ENCODE data around the gene CDYL2. TPM values are rescaled to one million over a fixed set of nuclear protein-coding genes. Genes with fewer than 3 reads are reported as not detected.
A peak's percentile ranks its signal among the peaks of the same experiment; 100 is the strongest.

Gene CDYL2
- total and polyA plus RNA-seq, 2 experiments from 2014 or later = 2.1 to 5.2 TPM

- peak overlapping the region; percentile 73 for H3K4me3 ChIP-seq
- H3K4me1 ChIP-seq (ENCODE audit: insufficient read depth) = peaks cover 11% of the 10 kb centered on the region; the same call in 1 of the 2 replicates
- peaks cover 9% of the 10 kb centered on the region for H3F3A ChIP-seq (ENCODE audit: insufficient read depth)
- WGBS, 2 experiments (ENCODE audit: low coverage in 1 of 2, low lambda C conversion rate in 2 of 2, missing lambda C conversion rate in 2 of 2) = 10 to 29% methylated on average over 13 to 73 of the region's 87 CpGs
- no peak for TF ChIP-seq EZH2 (IDR thresholded peaks at IDR 0.05; ENCODE audit: insufficient read depth, poor library complexity, severe bottlenecking)
- no peak for TF ChIP-seq EZH2phosphoT487 (IDR thresholded peaks at IDR 0.05; ENCODE audit: insufficient read depth, low read depth)
- no peaks in the 10 kb centered on the region for H3K9me3 ChIP-seq (ENCODE audit: low read depth)
- H3K9ac ChIP-seq = peak overlapping the region; percentile 56; the same call in 1 of the 2 replicates
- H3K27me3 ChIP-seq (replicated peaks; ENCODE audit: insufficient read depth) = no peaks in the 10 kb centered on the region
- H3K9me2 ChIP-seq (ENCODE audit: insufficient read depth) = no peaks in the 10 kb centered on the region
- peak; percentile 61 for DNase-seq
- no peaks in the 10 kb centered on the region for H4K20me1 ChIP-seq (ENCODE audit: insufficient read depth)
- H3K4me2 ChIP-seq (ENCODE audit: unreplicated experiment) = peak overlapping the region; percentile 4
- H3K27ac ChIP-seq = no peak overlapping the region
- H3K79me2 ChIP-seq (ENCODE audit: insufficient read depth) = peaks cover 41% of the 10 kb centered on the region
- in situ Hi-C loops (cut with MboI) = no loop called here
- no peaks in the 10 kb centered on the region for H3K36me3 ChIP-seq (ENCODE audit: low read depth)
- peak overlapping the region; percentile 42; the same call in 1 of the 2 replicates for H2AFZ ChIP-seq
Measured at GRCh38 chr16:80803339-80804055, 901 bp downstream of the CDYL2 start.

GRCh38 chr16:80802902-80803301, 1.5 kb downstream of the CDYL2 start:
- peak overlapping the region; percentile 4 for H3K4me2 ChIP-seq (ENCODE audit: unreplicated experiment)

GRCh38 chr16:80802138-80802537, 2.3 kb downstream of the CDYL2 start:
- no peaks in the 10 kb centered on the region for H4K20me1 ChIP-seq (ENCODE audit: insufficient read depth)
- peaks cover 55% of the 10 kb centered on the region for H3K79me2 ChIP-seq (ENCODE audit: insufficient read depth)
- peaks cover 11% of the 10 kb centered on the region; the same call in 1 of the 2 replicates for H3K4me1 ChIP-seq (ENCODE audit: insufficient read depth)
- no peak overlapping the region for H2AFZ ChIP-seq
- no peaks in the 10 kb centered on the region for H3K9me3 ChIP-seq (ENCODE audit: low read depth)
- no peaks in the 10 kb centered on the region for H3K27me3 ChIP-seq (replicated peaks; ENCODE audit: insufficient read depth)
- DNase-seq = no peak
- H3K27ac ChIP-seq = no peak overlapping the region
- no peak overlapping the region for H3K4me3 ChIP-seq
- WGBS, 2 experiments (ENCODE audit: low coverage in 1 of 2, low lambda C conversion rate in 2 of 2, missing lambda C conversion rate in 2 of 2) = 99 to 100% methylated on average over 4 of the region's 4 CpGs
- TF ChIP-seq EZH2 (IDR thresholded peaks at IDR 0.05; ENCODE audit: insufficient read depth, poor library complexity, severe bottlenecking) = no peak
- no peak for TF ChIP-seq EZH2phosphoT487 (IDR thresholded peaks at IDR 0.05; ENCODE audit: insufficient read depth, low read depth)
- H3K9ac ChIP-seq = no peak overlapping the region
- H3F3A ChIP-seq (ENCODE audit: insufficient read depth) = peaks cover 9% of the 10 kb centered on the region
- no peak overlapping the region for H3K4me2 ChIP-seq (ENCODE audit: unreplicated experiment)
- H3K36me3 ChIP-seq (ENCODE audit: low read depth) = no peaks in the 10 kb centered on the region
- no peaks in the 10 kb centered on the region for H3K9me2 ChIP-seq (ENCODE audit: insufficient read depth)
- in situ Hi-C loops (cut with MboI) = no loop called here

More at GRCh38 chr16:80802902-80803301, 1.5 kb downstream of the CDYL2 start:
- Histone ChIP-seq H3K36me3 (ENCODE audit: low read depth) (no peaks in the 10 kb centered on the region), H3K9me2 (ENCODE audit: insufficient read depth) (no peaks in the 10 kb centered on the region), H3K27ac (no peak overlapping the region), H2AFZ (peak overlapping the region; percentile 42; the same call in 1 of the 2 replicates), H3K79me2 (ENCODE audit: insufficient read depth) (peaks cover 47% of the 10 kb centered on the region), H3K27me3 (replicated peaks; ENCODE audit: insufficient read depth) (no peaks in the 10 kb centered on the region), H3F3A (ENCODE audit: insufficient read depth) (peaks cover 9% of the 10 kb centered on the region), H3K4me3 (peak overlapping the region; percentile 73), H3K4me1 (ENCODE audit: insufficient read depth) (peaks cover 11% of the 10 kb centered on the region; the same call in 1 of the 2 replicates), H3K9ac (no peak overlapping the region; the same call in 1 of the 2 replicates), H4K20me1 (ENCODE audit: insufficient read depth) (no peaks in the 10 kb centered on the region), H3K9me3 (ENCODE audit: low read depth) (no peaks in the 10 kb centered on the region)
- in situ Hi-C loops (cut with MboI) = no loop called here
- 92 to 93% methylated on average over 7 of the region's 7 CpGs for WGBS, 2 experiments (ENCODE audit: low coverage in 1 of 2, low lambda C conversion rate in 2 of 2, missing lambda C conversion rate in 2 of 2)
- TF ChIP-seq EZH2 (IDR thresholded peaks at IDR 0.05; ENCODE audit: insufficient read depth, poor library complexity, severe bottlenecking) (no peak), EZH2phosphoT487 (IDR thresholded peaks at IDR 0.05; ENCODE audit: insufficient read depth, low read depth) (no peak)
- DNase-seq = no peak

DNA sequence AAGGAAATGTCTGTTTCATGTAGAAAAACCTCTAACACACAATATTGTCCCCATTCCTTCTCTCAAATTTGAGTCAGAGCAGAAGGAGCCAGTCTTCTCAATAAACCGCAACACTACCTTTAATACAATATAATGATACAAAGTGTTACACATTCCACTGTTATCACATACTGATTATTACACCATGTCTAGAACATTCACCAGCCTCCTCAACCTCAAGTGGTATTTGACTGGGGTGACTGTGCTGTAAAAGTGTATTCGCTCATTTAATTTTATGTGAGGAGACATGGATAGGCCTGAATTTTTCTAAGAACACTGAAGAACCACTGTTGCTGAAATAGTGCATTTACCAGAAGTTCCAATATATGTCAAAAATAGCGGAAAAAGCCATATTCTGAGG, 10.3 kb downstream of the CDYL2 start:
- Histone ChIP-seq H3K4me1 (ENCODE audit: insufficient read depth) (no peaks in the 10 kb centered on the region), H3K27me3 (replicated peaks; ENCODE audit: insufficient read depth) (no peaks in the 10 kb centered on the region), H3K27ac (no peak overlapping the region), H3K4me2 (ENCODE audit: unreplicated experiment) (no peak overlapping the region), H2AFZ (no peak overlapping the region), H4K20me1 (ENCODE audit: insufficient read depth) (no peaks in the 10 kb centered on the region), H3F3A (ENCODE audit: insufficient read depth) (no peaks in the 10 kb centered on the region), H3K4me3 (no peak overlapping the region), H3K36me3 (ENCODE audit: low read depth) (no peaks in the 10 kb centered on the region), H3K9me2 (ENCODE audit: insufficient read depth) (no peaks in the 10 kb centered on the region), H3K9ac (no peak overlapping the region), H3K9me3 (ENCODE audit: low read depth) (no peaks in the 10 kb centered on the region), H3K79me2 (ENCODE audit: insufficient read depth) (peaks cover 79% of the 10 kb centered on the region)
- in situ Hi-C loops (cut with MboI) = no loop called here
- WGBS, 2 experiments (ENCODE audit: low coverage in 1 of 2, low lambda C conversion rate in 2 of 2, missing lambda C conversion rate in 2 of 2) = 100% methylated on average over 3 of the region's 3 CpGs
- TF ChIP-seq EZH2phosphoT487 (IDR thresholded peaks at IDR 0.05; ENCODE audit: insufficient read depth, low read depth) = no peak
- TF ChIP-seq EZH2 (IDR thresholded peaks at IDR 0.05; ENCODE audit: insufficient read depth, poor library complexity, severe bottlenecking) = no peak
- DNase-seq = no peak
